Spleen (tissue), 7 donors: ENCODE measurements around the gene PDE6A.

Experiments
- POLR2A ChIP-seq, 3 donors: fragments of 450-650 bp; IDR thresholded peaks; one replicate each; pipeline ENCODE4 v1.5.1; 2017; ENCODE audit warnings: antibody characterized with exemption in 3 of 3, mild to moderate bottlenecking in 1 of 3
- TF ChIP-seq, protein P1 (sequence below), 11 experiments: fragments of 200-600 bp in 7 of 11; fragments of 450-650 bp in 4 of 11; sonication (generic) in 4 of 11; IDR thresholded peaks in 8 of 11; conservative IDR thresholded peaks in 3 of 11; 1 replicate in 7 of 11; 2 replicates in 4 of 11; pipeline versions ENCODE4 v1.4.0 to v1.8.0; 2016 to 2021; ENCODE audit warnings: antibody characterized with exemption in 11 of 11, inconsistent platforms in 4 of 11, mild to moderate bottlenecking in 1 of 11
- donor health status: DM: no; HTN: no; CAD: no; lungs with moderate emphysema.
- donor health status: DM: no; HTN: no; CAD: no.
- donor health status: DM: no; HTN: no; CAD: no.

GRCh38 chr5:149935431-149935901, 9.1 kb downstream of the PDE6A start:
- TF ChIP-seq POLR2A (IDR thresholded peaks at IDR 0.05) = no peak
- TF ChIP-seq, protein P1, sequence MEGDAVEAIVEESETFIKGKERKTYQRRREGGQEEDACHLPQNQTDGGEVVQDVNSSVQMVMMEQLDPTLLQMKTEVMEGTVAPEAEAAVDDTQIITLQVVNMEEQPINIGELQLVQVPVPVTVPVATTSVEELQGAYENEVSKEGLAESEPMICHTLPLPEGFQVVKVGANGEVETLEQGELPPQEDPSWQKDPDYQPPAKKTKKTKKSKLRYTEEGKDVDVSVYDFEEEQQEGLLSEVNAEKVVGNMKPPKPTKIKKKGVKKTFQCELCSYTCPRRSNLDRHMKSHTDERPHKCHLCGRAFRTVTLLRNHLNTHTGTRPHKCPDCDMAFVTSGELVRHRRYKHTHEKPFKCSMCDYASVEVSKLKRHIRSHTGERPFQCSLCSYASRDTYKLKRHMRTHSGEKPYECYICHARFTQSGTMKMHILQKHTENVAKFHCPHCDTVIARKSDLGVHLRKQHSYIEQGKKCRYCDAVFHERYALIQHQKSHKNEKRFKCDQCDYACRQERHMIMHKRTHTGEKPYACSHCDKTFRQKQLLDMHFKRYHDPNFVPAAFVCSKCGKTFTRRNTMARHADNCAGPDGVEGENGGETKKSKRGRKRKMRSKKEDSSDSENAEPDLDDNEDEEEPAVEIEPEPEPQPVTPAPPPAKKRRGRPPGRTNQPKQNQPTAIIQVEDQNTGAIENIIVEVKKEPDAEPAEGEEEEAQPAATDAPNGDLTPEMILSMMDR (IDR thresholded peaks at IDR 0.05 in 8 of 11, conservative IDR thresholded peaks at IDR 0.05 in 3 of 11) = no peak
